ENCODE data around the gene PLS3. TPM values are rescaled to one million over a fixed set of nuclear protein-coding genes. Genes with fewer than 3 reads are reported as not detected.

PLS3 gene
- total and polyA plus RNA-seq, 8 donors: 11.4 to 42.0 (median 23.2) TPM

DNA sequence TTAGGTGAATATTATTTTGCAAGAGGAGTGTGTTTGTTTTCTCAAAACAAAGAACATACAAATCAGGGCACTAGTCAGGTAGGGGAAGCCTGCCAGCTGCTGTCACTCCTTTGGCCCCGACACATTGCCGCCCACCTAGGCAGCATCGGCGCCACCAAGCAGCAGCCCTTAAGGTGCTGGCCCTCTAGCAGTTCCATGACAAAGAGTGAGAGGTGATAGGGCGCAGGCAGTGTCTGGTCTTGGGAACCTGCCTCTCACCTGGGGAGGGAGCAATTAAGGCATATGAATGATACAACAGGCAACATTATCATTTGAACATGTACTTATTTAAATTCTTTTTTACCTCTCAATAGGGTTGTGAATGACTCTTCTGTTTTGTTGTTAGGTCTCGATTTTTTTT is 135.1 kb downstream of the PLS3 start:
- intact Hi-C loops (cut with DNase I): no loop called here
- Histone ChIP-seq H3K27me3 (peaks cover 0 to 5% (median 2%) of the 10 kb centered on the region in 4 donors), H3K4me3 (no peak overlapping the region), H3K9me3 (no peaks in the 10 kb centered on the region), H3K36me3 (no peaks in the 10 kb centered on the region), H3K4me1 (no peaks in the 10 kb centered on the region), H3K27ac (no peak overlapping the region)
- DNase-seq (no peak), FAIRE-seq (no peak), ATAC-seq (no peak)
- 38% methylated on average over 6 of the region's 6 CpGs for WGBS, 2 donors
- TF ChIP-seq, protein P1, sequence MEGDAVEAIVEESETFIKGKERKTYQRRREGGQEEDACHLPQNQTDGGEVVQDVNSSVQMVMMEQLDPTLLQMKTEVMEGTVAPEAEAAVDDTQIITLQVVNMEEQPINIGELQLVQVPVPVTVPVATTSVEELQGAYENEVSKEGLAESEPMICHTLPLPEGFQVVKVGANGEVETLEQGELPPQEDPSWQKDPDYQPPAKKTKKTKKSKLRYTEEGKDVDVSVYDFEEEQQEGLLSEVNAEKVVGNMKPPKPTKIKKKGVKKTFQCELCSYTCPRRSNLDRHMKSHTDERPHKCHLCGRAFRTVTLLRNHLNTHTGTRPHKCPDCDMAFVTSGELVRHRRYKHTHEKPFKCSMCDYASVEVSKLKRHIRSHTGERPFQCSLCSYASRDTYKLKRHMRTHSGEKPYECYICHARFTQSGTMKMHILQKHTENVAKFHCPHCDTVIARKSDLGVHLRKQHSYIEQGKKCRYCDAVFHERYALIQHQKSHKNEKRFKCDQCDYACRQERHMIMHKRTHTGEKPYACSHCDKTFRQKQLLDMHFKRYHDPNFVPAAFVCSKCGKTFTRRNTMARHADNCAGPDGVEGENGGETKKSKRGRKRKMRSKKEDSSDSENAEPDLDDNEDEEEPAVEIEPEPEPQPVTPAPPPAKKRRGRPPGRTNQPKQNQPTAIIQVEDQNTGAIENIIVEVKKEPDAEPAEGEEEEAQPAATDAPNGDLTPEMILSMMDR (IDR thresholded peaks at IDR 0.05): no peak

- H3K27me3 ChIP-seq: peaks cover 0 to 5% (median 2%) of the 10 kb centered on the region in 4 donors
Measured at GRCh38 chrX:115696939-115697338, 136.0 kb downstream of the PLS3 start.

GRCh38 chrX:115697806-115698205 is 136.8 kb downstream of the PLS3 start:
- intact Hi-C loops (cut with DNase I): no loop called here
- 72 to 85% methylated on average over 2 of the region's 2 CpGs for WGBS, 2 donors
- DNase-seq (no peak), FAIRE-seq (no peak), ATAC-seq (no peak)
- TF ChIP-seq, protein P1 (IDR thresholded peaks at IDR 0.05): no peak
- peaks cover 0 to 5% (median 2%) of the 10 kb centered on the region in 4 donors for H3K27me3 ChIP-seq
- H3K4me1 ChIP-seq: no peaks in the 10 kb centered on the region
- no peak overlapping the region for H3K27ac ChIP-seq
- H3K4me3 ChIP-seq: no peak overlapping the region
- no peaks in the 10 kb centered on the region for H3K9me3 ChIP-seq
- no peaks in the 10 kb centered on the region for H3K36me3 ChIP-seq

More at GRCh38 chrX:115696939-115697338, 136.0 kb downstream of the PLS3 start:
- H3K9me3 ChIP-seq: no peaks in the 10 kb centered on the region
- FAIRE-seq: no peak
- H3K27ac ChIP-seq: no peak overlapping the region
- H3K36me3 ChIP-seq: no peaks in the 10 kb centered on the region
- TF ChIP-seq, protein P1 (IDR thresholded peaks at IDR 0.05): no peak
- ATAC-seq: no peak
- intact Hi-C loops (cut with DNase I): no loop called here
- H3K4me1 ChIP-seq: no peaks in the 10 kb centered on the region
- H3K4me3 ChIP-seq: no peak overlapping the region
- no peak for DNase-seq
